Mesothelial cell of epicardium (in vitro differentiated cells): Measurements from ENCODE around the gene GPR157. TPM values are rescaled to one million over a fixed set of nuclear protein-coding genes. Genes with fewer than 3 reads are reported as not detected.

Source experiments
- DNase-seq, 2 experiments: peaks; one replicate each; pipeline ENCODE4 v3.0.0; 2021; ENCODE audit warnings: low spot score in 2 of 2; ENCODE audit not compliant: unreplicated experiment in 2 of 2
- H3K27ac Mint-ChIP-seq: 2 replicates; pipeline ENCODE4 v1.8.0; 2021; ENCODE audit warnings: mixed read lengths
- H3K27me3 Mint-ChIP-seq: 2 replicates; pipeline ENCODE4 v1.8.0; 2021; ENCODE audit warnings: low read depth, mixed read lengths
- H3K36me3 Mint-ChIP-seq: 2 replicates; pipeline ENCODE4 v1.8.0; 2021; ENCODE audit warnings: mixed read lengths
- H3K4me1 Mint-ChIP-seq: 2 replicates; pipeline ENCODE4 v1.8.0; 2021; ENCODE audit warnings: mixed read lengths
- H3K4me3 Mint-ChIP-seq: 2 replicates; pipeline ENCODE4 v1.8.0; 2021; ENCODE audit warnings: mild to moderate bottlenecking, moderate library complexity, mixed read lengths
- H3K9me3 Mint-ChIP-seq: 2 replicates; pipeline ENCODE4 v1.8.0; 2021; ENCODE audit warnings: mixed read lengths
- total RNA-seq: library from RNA; stranded (reverse); gene quantifications from 3 replicates; pipeline ENCODE4 v1.2.1, GENCODE V29; 2021
- TF ChIP-seq, protein P1 (sequence below): fragments of 200-600 bp; sonication (generic); IDR thresholded peaks from one replicate; pipeline ENCODE4 v1.5.0; 2021; ENCODE audit warnings: antibody characterized with exemption; ENCODE audit not compliant: unreplicated experiment

GPR157 gene
- total RNA-seq, 1 donor from 2014 or later = 8.3 TPM

DNA sequence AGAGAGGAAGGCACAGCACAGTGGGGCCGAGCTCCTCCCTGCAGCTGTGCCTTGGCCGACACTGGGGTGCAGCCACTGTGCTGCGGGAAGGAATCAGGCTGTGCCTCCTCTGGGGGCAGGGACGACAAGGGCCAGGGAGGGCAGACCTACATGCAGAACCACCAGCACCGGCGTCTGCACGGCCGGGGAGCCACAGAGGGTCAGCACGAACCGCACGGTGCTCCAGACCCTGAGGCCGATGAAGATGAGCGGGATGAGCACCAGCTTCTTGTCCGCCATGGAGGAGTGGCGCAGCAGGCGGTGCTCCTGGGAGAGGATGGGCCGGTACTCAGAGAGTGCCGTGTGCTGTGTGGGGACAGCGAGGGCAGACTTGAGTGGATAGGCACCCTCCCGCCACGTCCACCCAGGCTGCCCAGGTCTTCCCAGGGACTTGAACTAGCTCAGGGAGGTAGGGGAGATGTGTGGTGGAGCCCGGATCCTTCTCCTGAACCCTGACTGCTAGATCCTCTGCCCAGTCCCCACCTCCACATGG is 23.5 kb downstream of the GPR157 start:
- no peak for DNase-seq
- TF ChIP-seq, protein P1, sequence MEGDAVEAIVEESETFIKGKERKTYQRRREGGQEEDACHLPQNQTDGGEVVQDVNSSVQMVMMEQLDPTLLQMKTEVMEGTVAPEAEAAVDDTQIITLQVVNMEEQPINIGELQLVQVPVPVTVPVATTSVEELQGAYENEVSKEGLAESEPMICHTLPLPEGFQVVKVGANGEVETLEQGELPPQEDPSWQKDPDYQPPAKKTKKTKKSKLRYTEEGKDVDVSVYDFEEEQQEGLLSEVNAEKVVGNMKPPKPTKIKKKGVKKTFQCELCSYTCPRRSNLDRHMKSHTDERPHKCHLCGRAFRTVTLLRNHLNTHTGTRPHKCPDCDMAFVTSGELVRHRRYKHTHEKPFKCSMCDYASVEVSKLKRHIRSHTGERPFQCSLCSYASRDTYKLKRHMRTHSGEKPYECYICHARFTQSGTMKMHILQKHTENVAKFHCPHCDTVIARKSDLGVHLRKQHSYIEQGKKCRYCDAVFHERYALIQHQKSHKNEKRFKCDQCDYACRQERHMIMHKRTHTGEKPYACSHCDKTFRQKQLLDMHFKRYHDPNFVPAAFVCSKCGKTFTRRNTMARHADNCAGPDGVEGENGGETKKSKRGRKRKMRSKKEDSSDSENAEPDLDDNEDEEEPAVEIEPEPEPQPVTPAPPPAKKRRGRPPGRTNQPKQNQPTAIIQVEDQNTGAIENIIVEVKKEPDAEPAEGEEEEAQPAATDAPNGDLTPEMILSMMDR = no peak
- Mint-ChIP-seq H3K36me3 (peaks cover 17% of the 10 kb centered on the region), H3K4me1 (peaks cover 4% of the 10 kb centered on the region), H3K27me3 (no peaks in the 10 kb centered on the region), H3K4me3 (no peak overlapping the region), H3K9me3 (no peaks in the 10 kb centered on the region), H3K27ac (no peak overlapping the region)

DNA sequence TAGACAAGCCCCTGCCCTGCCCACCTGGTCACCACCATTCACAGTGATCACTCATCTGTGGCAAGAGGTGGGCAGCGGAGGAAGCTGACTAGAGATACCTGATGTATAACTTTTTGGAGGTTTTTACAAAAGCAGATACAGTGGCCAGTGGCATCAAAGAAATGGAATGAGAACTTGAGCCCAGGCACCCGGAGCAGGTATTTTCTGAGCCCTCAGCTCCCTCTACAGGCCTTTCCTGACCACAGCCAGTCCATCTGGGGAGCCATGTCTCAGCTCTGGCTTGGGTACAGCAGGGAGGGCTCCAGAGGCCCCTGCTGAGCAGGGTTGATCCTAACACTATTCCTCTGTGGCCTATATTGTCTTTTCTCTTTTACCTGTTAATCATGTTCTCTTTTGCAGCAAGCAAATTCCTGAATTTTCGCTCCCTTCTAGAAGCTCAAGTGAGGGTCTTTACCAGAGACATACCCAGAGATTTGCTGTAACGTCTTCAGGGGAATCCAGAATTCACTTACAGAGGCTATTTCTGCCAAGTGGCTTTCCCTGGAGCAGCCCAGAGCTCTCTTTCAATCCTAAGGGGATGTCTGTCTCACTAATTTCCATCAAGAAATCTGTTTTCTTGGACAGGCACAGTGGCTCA is 27.3 kb downstream of the GPR157 start:
- no peak overlapping the region for H3K27ac Mint-ChIP-seq
- H3K27me3 Mint-ChIP-seq = no peaks in the 10 kb centered on the region
- peaks cover 7% of the 10 kb centered on the region for H3K9me3 Mint-ChIP-seq
- peaks cover 11% of the 10 kb centered on the region for H3K36me3 Mint-ChIP-seq
- H3K4me3 Mint-ChIP-seq = no peak overlapping the region
- no peaks in the 10 kb centered on the region for H3K4me1 Mint-ChIP-seq
- TF ChIP-seq, protein P1 = peak; percentile 35
- no peak for DNase-seq

DNA sequence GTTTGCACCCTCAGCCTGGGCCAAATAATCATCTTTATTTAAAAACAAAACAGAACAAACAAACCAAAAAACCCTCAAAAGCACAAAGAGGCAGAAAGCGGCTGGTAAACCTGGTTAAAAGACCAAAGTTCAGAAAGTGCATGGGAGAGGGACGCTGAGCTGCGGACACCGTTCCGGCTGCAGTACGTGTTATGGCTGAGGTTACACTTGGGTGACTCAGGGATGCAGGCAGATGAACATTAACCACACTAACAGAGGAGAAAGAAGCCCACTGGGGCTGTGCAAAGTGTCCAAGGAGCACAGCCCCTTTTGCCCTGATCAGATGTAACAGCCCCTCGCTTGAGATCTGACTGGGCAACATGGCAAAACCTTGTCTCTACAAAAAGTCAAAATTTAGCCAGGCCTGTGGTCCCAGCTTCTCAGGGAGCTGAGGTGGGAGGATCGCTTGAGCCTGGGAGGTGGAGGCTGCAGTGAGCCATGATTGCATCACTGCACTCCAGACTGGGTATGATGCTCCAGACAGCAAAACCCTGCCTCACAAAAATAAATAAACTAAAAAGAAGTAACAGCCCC is 28.3 kb downstream of the GPR157 start:
- no peak overlapping the region for H3K27ac Mint-ChIP-seq
- H3K4me1 Mint-ChIP-seq = no peaks in the 10 kb centered on the region
- no peak for DNase-seq
- H3K36me3 Mint-ChIP-seq = peaks cover 11% of the 10 kb centered on the region
- H3K27me3 Mint-ChIP-seq = no peaks in the 10 kb centered on the region
- H3K4me3 Mint-ChIP-seq = no peak overlapping the region
- TF ChIP-seq, protein P1 = no peak
- peaks cover 12% of the 10 kb centered on the region for H3K9me3 Mint-ChIP-seq

DNA sequence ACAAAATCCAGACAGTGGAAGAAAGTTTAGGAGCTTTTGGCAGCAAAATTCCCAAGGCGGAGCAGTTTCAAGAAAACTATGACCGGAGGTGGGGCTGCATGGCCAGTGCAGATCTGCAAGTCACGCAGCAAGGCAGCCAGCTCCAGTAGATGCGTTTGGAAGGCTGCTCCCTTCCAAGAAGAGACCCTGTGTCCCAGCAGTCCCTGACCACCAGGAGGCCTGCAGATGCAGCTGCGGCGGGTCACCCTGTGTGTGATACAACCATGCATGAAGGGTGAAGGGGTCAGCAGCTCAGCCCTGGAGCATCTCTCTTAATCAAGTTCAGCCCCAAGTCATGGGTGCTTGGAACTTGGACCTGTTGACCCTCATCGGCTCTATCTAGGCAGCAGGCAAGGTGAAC is 29.3 kb downstream of the GPR157 start:
- Mint-ChIP-seq H3K27ac (no peak overlapping the region), H3K4me3 (no peak overlapping the region), H3K4me1 (no peaks in the 10 kb centered on the region), H3K36me3 (peaks cover 11% of the 10 kb centered on the region), H3K9me3 (peaks cover 20% of the 10 kb centered on the region), H3K27me3 (no peaks in the 10 kb centered on the region)
- TF ChIP-seq, protein P1 = no peak
- no peak for DNase-seq

DNA sequence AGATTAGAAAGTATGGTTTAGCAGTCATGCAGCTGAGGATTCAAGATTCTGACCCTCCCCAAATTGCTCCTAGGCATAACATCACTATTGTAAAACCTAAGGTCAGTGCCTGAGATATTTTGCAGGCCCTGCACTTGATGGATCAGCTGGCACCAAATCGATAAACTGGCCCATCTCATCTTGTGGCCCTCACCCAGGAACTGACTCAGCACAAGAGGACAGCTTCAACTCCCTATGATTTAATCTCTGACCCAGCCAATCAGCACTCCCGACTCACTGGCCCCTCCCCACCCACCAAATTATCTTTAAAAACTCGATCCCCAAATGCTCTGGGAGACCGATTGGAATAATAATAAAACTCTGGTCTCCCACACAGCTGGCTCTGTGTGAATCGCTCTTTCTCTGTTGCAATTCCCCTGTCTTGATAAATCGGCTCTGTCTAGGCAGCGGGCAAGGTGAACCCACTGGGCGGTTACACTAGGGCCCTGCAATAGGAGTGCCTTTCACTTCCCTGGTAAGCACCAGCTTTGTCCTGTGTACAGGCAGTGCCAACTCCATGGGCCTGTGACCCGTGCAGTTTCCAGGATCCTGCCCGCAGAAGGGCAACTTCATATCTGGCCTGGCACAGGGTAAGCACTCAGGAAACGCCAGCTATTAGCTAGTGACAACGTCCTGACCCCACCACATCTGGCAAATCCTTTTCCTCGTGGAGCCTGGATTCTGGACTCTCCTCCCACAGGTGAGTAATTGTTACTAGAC is 30.8 kb downstream of the GPR157 start:
- peaks cover 7% of the 10 kb centered on the region for H3K36me3 Mint-ChIP-seq

More for the DNA sequence above, 30.8 kb downstream of the GPR157 start:
- no peaks in the 10 kb centered on the region for H3K4me1 Mint-ChIP-seq
- H3K4me3 Mint-ChIP-seq = no peak overlapping the region
- TF ChIP-seq, protein P1 = no peak
- no peak for DNase-seq
- peaks cover 21% of the 10 kb centered on the region for H3K9me3 Mint-ChIP-seq
- H3K27ac Mint-ChIP-seq = no peak overlapping the region
- no peaks in the 10 kb centered on the region for H3K27me3 Mint-ChIP-seq
